B cell (primary cell): ENCODE measurements around the gene CENPA. TPM values are rescaled to one million over a fixed set of nuclear protein-coding genes. Genes with fewer than 3 reads are reported as not detected.

ENCODE experiments used
- ATAC-seq: fragments of 200-7000 bp; cut with Tn5 transposase; one replicate; pipeline ENCODE4 v1.10.0; 2021; ENCODE audit warnings: low read depth, mild to moderate bottlenecking, moderate number of reproducible peaks, moderate library complexity
- CTCF ChIA-PET: fragments of 350-600 bp; sonication (Branson Sonifier 250); formaldehyde crosslinking; loops from one replicate; lab custom pipeline; 2021; ENCODE audit warnings: antibody characterized with exemption, inconsistent platforms; lab: Charles Lee
- POLR2A ChIA-PET: fragments of 350-600 bp; sonication (Branson Sonifier 250); formaldehyde crosslinking; loops from one replicate; lab custom pipeline; 2021; ENCODE audit warnings: antibody characterized with exemption; lab: Charles Lee
- DNase-seq: peaks from one replicate; pipeline ENCODE4 v3.0.0; 2013
- H2AFZ ChIP-seq: 2 replicates; pipeline ENCODE4 v1.6.1; 2012; ENCODE audit warnings: mild to moderate bottlenecking, low read depth, low read length; ENCODE audit not compliant: insufficient read depth, poor library complexity, severe bottlenecking
- H3K27ac ChIP-seq, 2 donors: 1 replicate in 1 of 2; 2 replicates in 1 of 2; pipeline ENCODE4 v1.5.1; 2012 to 2013; ENCODE audit warnings: low read length in 2 of 2, mild to moderate bottlenecking in 2 of 2, moderate library complexity in 1 of 2
- H3K27me3 ChIP-seq, 4 experiments: fragments of 200-600 bp in 1 of 4; sonication (generic) in 1 of 4; replicated peaks in 1 of 4; 1 replicate in 2 of 4; 2 replicates in 2 of 4; pipeline versions ENCODE4 v1.6.1 to v1.7.0; 2013 to 2016; ENCODE audit warnings: low read length in 3 of 4, mild to moderate bottlenecking in 2 of 4, mixed read lengths in 1 of 4, moderate library complexity in 1 of 4; ENCODE audit not compliant: insufficient read depth in 4 of 4, control insufficient read depth in 3 of 4; ENCODE audit errors: control extremely low read depth in 1 of 4
- H3K36me3 ChIP-seq, 2 experiments: replicated peaks in 1 of 2; 1 replicate in 1 of 2; 2 replicates in 1 of 2; pipeline versions ENCODE4 v1.6.1 to v1.7.1; 2013; ENCODE audit warnings: low read length in 1 of 2; ENCODE audit not compliant: insufficient read depth in 2 of 2, control insufficient read depth in 1 of 2; ENCODE audit errors: control extremely low read depth in 1 of 2, extremely low read depth in 1 of 2
- H3K4me1 ChIP-seq, 2 donors: fragments of 200-600 bp in 1 of 2; sonication (generic) in 1 of 2; 1 replicate in 1 of 2; 2 replicates in 1 of 2; pipeline versions ENCODE4 v1.5.1 to v1.6.1; 2013 to 2017; ENCODE audit warnings: low read length in 2 of 2; ENCODE audit not compliant: control insufficient read depth in 2 of 2, insufficient read depth in 2 of 2
- H3K4me2 ChIP-seq: replicated peaks from 2 replicates; pipeline ENCODE3; 2012; ENCODE audit warnings: mild to moderate bottlenecking, low read depth, low read length; ENCODE audit not compliant: poor library complexity, severe bottlenecking
- H3K4me3 ChIP-seq, 5 experiments: fragments of 200-600 bp in 1 of 5; sonication (generic) in 1 of 5; 1 replicate in 3 of 5; 2 replicates in 2 of 5; pipeline versions ENCODE4 v1.5.1 to v1.7.0; 2011 to 2016; ENCODE audit warnings: low read length in 4 of 5, mild to moderate bottlenecking in 4 of 5, low read depth in 2 of 5, control low read depth in 1 of 5, moderate library complexity in 1 of 5; ENCODE audit not compliant: insufficient read depth in 1 of 5; ENCODE audit errors: control extremely low read depth in 1 of 5, extremely low read depth in 1 of 5
- H3K79me2 ChIP-seq: fragments of 200-600 bp; sonication (generic); one replicate; pipeline ENCODE4 v1.6.0; 2016; ENCODE audit warnings: low read length; ENCODE audit not compliant: control insufficient read depth, insufficient read depth
- H3K9ac ChIP-seq: fragments of 200-600 bp; sonication (generic); 2 replicates; pipeline ENCODE4 v1.6.1; 2017; ENCODE audit warnings: mild to moderate bottlenecking, low read length, moderate library complexity
- H3K9me3 ChIP-seq, 3 donors: one replicate each; pipeline versions ENCODE4 v1.6.1 to v1.7.1; 2013; ENCODE audit warnings: low read length in 2 of 3; ENCODE audit not compliant: control insufficient read depth in 2 of 3, insufficient read depth in 1 of 3; ENCODE audit errors: control extremely low read depth in 1 of 3
- H4K20me1 ChIP-seq: 2 replicates; pipeline ENCODE4 v1.6.0; 2012; ENCODE audit warnings: mild to moderate bottlenecking, low read length; ENCODE audit not compliant: insufficient read depth, control insufficient read depth, poor library complexity, severe bottlenecking
- H3K27ac Mint-ChIP-seq: one replicate; pipeline ENCODE4 v1.8.0; 2021; ENCODE audit warnings: mixed read lengths
- H3K27me3 Mint-ChIP-seq: one replicate; pipeline ENCODE4 v1.8.0; 2021; ENCODE audit warnings: mixed read lengths
- H3K4me1 Mint-ChIP-seq: one replicate; pipeline ENCODE4 v1.8.0; 2021; ENCODE audit warnings: mixed read lengths
- H3K4me3 Mint-ChIP-seq: one replicate; pipeline ENCODE4 v1.8.0; 2021; ENCODE audit warnings: mixed read lengths
- H3K9me3 Mint-ChIP-seq: one replicate; pipeline ENCODE4 v1.8.0; 2022; ENCODE audit warnings: mixed read lengths; ENCODE audit not compliant: insufficient read depth
- EZH2 ChIP-seq: IDR thresholded peaks from 2 replicates; pipeline ENCODE4 v1.6.1; 2012; ENCODE audit warnings: borderline replicate concordance, low read depth, mild to moderate bottlenecking, moderate library complexity, low read length; ENCODE audit not compliant: insufficient read depth, poor library complexity, severe bottlenecking
- WGBS: methylation state at CpG from one replicate; pipeline ENCODE4 v1.1.5; 2013; ENCODE audit warnings: missing lambda C conversion rate; ENCODE audit not compliant: insufficient coverage; 5-methylcytosine and 5-hydroxymethylcytosine counted together
- intact Hi-C: fragments of 100-400 bp; cut with micrococcal nuclease; formaldehyde crosslinking; loops from one replicate; pipeline ENCODE4 v1.10.0; 2022
- polyA plus RNA-seq: library from polyadenylated mRNA; depleted of rRNA; stranded (reverse); fragments of >200 nt; gene quantifications from 2 replicates; pipeline ENCODE4 v1.2.3, GENCODE V29; 2012
- total RNA-seq, 2 donors: library from RNA; stranded (reverse); fragments of 120-200 nt in 1 of 2; gene quantifications; 1 replicate in 1 of 2; 2 replicates in 1 of 2; pipeline versions ENCODE4 v1.2.3 to v1.2.4, GENCODE V29; 2013 to 2022
- TF ChIP-seq, protein P1 (sequence below): fragments of 200-600 bp; IDR thresholded peaks from one replicate; pipeline ENCODE4 v1.8.0; 2022; ENCODE audit warnings: antibody characterized with exemption, mild to moderate bottlenecking

CENPA gene
- total and polyA plus RNA-seq, 2 donors (not counting 1 experiment from before 2014, with no cell fraction given), result 0.10 TPM; not detected in 1

DNA sequence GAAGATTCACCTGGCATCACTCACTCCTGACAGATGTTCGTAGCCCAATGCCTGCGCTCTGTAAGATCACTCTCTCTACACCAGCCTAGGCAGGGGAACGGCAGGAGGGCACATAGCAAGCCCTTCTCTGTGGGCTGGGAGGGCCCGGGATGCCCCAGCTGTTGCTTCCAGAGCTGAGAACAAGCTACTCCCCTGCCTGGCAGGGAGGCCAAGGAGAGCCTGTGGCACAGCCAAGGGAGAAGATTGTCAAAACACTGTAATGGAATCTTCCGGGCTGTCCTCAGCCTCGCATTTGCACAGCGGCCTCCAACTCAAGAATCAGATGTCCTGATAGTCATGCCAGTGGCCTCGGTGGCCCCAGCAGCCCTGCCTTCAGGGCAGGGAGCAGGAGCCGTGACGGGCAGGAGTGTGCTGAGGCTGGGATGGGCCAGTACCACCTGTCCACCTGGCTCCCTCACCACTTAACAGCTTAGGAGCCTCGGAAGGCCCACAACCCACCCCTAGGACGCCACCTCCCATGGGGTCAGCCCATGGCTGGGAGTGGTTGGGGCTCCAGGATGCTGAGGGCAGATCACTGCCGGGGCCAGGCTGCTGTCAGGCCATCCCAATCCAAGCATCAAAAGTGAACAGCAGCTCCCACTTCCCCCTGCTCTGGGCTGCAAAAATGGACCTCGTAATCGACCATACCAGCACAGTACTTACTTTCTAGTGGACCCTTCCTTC is 43.6 kb upstream of the CENPA start:
- no peak overlapping the region for H3K4me2 ChIP-seq
- TF ChIP-seq, protein P1, sequence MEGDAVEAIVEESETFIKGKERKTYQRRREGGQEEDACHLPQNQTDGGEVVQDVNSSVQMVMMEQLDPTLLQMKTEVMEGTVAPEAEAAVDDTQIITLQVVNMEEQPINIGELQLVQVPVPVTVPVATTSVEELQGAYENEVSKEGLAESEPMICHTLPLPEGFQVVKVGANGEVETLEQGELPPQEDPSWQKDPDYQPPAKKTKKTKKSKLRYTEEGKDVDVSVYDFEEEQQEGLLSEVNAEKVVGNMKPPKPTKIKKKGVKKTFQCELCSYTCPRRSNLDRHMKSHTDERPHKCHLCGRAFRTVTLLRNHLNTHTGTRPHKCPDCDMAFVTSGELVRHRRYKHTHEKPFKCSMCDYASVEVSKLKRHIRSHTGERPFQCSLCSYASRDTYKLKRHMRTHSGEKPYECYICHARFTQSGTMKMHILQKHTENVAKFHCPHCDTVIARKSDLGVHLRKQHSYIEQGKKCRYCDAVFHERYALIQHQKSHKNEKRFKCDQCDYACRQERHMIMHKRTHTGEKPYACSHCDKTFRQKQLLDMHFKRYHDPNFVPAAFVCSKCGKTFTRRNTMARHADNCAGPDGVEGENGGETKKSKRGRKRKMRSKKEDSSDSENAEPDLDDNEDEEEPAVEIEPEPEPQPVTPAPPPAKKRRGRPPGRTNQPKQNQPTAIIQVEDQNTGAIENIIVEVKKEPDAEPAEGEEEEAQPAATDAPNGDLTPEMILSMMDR, result no peak
- ChIA-PET CTCF (interaction anchor here (1.2 to 1.7 kb wide), 4 partner anchors 9 to 145 kb away, joined by 3 to 7 read pairs (median 4); no protein-coding TSS in a partner anchor), POLR2A (no interaction called here)
- no peak overlapping the region for H2AFZ ChIP-seq
- DNase-seq (no peak), ATAC-seq (no peak)
- H3K79me2 ChIP-seq, result no peaks in the 10 kb centered on the region
- peaks cover 0 to 3% (median 1%) of the 10 kb centered on the region in 4 experiments for H3K27me3 ChIP-seq
- H3K4me3 ChIP-seq, result no peak overlapping the region
- H3K27ac ChIP-seq, result no peak overlapping the region
- 99% methylated on average over 10 of the region's 15 CpGs for WGBS
- H3K36me3 ChIP-seq, result no peaks in the 10 kb centered on the region
- H3K4me1 ChIP-seq, result no peaks in the 10 kb centered on the region
- H4K20me1 ChIP-seq, result no peaks in the 10 kb centered on the region
- H3K9ac ChIP-seq, result no peak overlapping the region
- no peak overlapping the region for H3K27ac Mint-ChIP-seq
- H3K27me3 Mint-ChIP-seq, result peaks cover 11% of the 10 kb centered on the region
- no peaks in the 10 kb centered on the region for H3K9me3 Mint-ChIP-seq
- intact Hi-C loops, result no loop called here
- H3K4me3 Mint-ChIP-seq, result no peak overlapping the region
- H3K4me1 Mint-ChIP-seq, result peaks cover 7% of the 10 kb centered on the region
- H3K9me3 ChIP-seq, result peaks cover 0 to 2% (median 0%) of the 10 kb centered on the region in 3 donors

DNA sequence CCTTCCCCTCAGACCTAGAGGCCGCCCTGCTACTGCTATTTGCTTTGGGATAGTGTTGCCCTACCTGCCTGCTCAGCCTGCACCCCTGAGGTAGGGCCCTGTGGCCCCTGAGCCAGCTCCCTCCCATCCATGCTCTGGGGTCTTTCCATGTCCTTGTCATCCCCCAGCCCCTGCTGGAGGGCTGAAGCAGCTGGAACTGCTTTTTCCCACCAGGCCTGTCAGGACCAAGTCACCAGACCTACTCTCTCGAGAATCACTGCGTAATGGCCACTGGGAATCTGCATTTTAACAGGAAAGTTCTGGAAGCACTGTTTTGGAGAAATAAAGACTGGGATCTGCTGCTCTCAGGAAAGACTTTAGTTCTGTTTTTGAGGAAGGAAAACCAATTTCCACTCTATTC is 42.0 kb upstream of the CENPA start:
- DNase-seq, result no peak
- POLR2A ChIA-PET, result no interaction called here
- no peak overlapping the region for H3K9ac ChIP-seq
- no peaks in the 10 kb centered on the region for H3K27me3 ChIP-seq
- no peak for TF ChIP-seq EZH2
- TF ChIP-seq, protein P1, result no peak
- Mint-ChIP-seq H3K27me3 (peaks cover 6% of the 10 kb centered on the region), H3K4me3 (no peak overlapping the region), H3K9me3 (no peaks in the 10 kb centered on the region), H3K27ac (no peak overlapping the region), H3K4me1 (peaks cover 7% of the 10 kb centered on the region)
- no peak overlapping the region for H3K4me3 ChIP-seq
- no peak overlapping the region for H2AFZ ChIP-seq
- H3K36me3 ChIP-seq, result no peaks in the 10 kb centered on the region
- no peaks in the 10 kb centered on the region for H3K79me2 ChIP-seq
- H4K20me1 ChIP-seq, result no peaks in the 10 kb centered on the region
- no peaks in the 10 kb centered on the region for H3K4me1 ChIP-seq
- intact Hi-C loops, result no loop called here
- peaks cover 0 to 2% (median 0%) of the 10 kb centered on the region in 3 donors for H3K9me3 ChIP-seq
- no peak overlapping the region for H3K27ac ChIP-seq
- no peak overlapping the region for H3K4me2 ChIP-seq
- 96% methylated on average over 2 of the region's 3 CpGs for WGBS
- ATAC-seq, result no peak
- CTCF ChIA-PET, result interaction anchor here (0.9 to 2.6 kb wide), 5 partner anchors 8 to 18 kb away, joined by 3 to 8 read pairs (median 3); no protein-coding TSS in a partner anchor
